ENCODE data around the gene CYP2W1. TPM values are rescaled to one million over a fixed set of nuclear protein-coding genes. Genes with fewer than 3 reads are reported as not detected.

The CYP2W1 gene
- polyA plus RNA-seq, 2 of the 4 experiments (the other 2 are of a cell fraction): not detected

GRCh38 chr7:1017586-1018333, 34.8 kb downstream of the CYP2W1 start:
- Histone ChIP-seq H3K9me3 (no peaks in the 10 kb centered on the region), H3K27ac (no peak overlapping the region), H3K4me3 (no peak overlapping the region), H3K4me1 (no peaks in the 10 kb centered on the region), H3K4me2 (no peak overlapping the region)
- FAIRE-seq (no peak), ATAC-seq (no peak), DNase-seq (ENCODE audit: low read depth in 1 of 2, low spot score in 1 of 2) (no peak)
- TF ChIP-seq EHMT2 (IDR thresholded peaks at IDR 0.05; ENCODE audit: low read depth) (no peak), JUN (IDR thresholded peaks at IDR 0.05) (no peak), RFX5 (IDR thresholded peaks at IDR 0.05) (no peak), FOSB (CRISPR knock-in tag; IDR thresholded peaks at IDR 0.05) (no peak), RNF2 (IDR thresholded peaks at IDR 0.05; ENCODE audit: borderline replicate concordance, low read depth) (no peak), CBX8 (IDR thresholded peaks at IDR 0.05) (no peak), SMC3 (IDR thresholded peaks at IDR 0.05) (no peak), MYC (IDR thresholded peaks at IDR 0.05; ENCODE audit: borderline replicate concordance, low read length) (no peak), HOXB5 (CRISPR knock-in tag; IDR thresholded peaks at IDR 0.05) (no peak), CTCF (IDR thresholded peaks at IDR 0.05) (no peak), CHD4 (IDR thresholded peaks at IDR 0.05; ENCODE audit: borderline replicate concordance) (no peak), CHD2 (IDR thresholded peaks at IDR 0.05; ENCODE audit: low read length, partially characterized antibody) (no peak), ZFP36 (IDR thresholded peaks at IDR 0.05; ENCODE audit: borderline replicate concordance, partially characterized antibody) (no peak), PBX3 (IDR thresholded peaks at IDR 0.05) (no peak), HOXB13 (CRISPR knock-in tag; IDR thresholded peaks at IDR 0.05; ENCODE audit: low read depth) (no peak), BCL3 (IDR thresholded peaks at IDR 0.05) (no peak), POLR2A (IDR thresholded peaks at IDR 0.05; ENCODE audit: low read length) (no peak), CEBPB (IDR thresholded peaks at IDR 0.05) (no peak), HDAC2 (IDR thresholded peaks at IDR 0.05) (no peak), TP53 (CRISPR knock-in tag; IDR thresholded peaks at IDR 0.05) (no peak)
- POLR2A ChIA-PET: no interaction called here
- 93% methylated on average over 33 of the region's 34 CpGs for WGBS (ENCODE audit: missing lambda C conversion rate)
- CTCF ChIA-PET: interaction anchor here (1.2 to 14.9 kb wide), 4 partner anchors 25 to 159 kb away, joined by 3 to 138 read pairs (median 26); no protein-coding TSS in a partner anchor

DNA sequence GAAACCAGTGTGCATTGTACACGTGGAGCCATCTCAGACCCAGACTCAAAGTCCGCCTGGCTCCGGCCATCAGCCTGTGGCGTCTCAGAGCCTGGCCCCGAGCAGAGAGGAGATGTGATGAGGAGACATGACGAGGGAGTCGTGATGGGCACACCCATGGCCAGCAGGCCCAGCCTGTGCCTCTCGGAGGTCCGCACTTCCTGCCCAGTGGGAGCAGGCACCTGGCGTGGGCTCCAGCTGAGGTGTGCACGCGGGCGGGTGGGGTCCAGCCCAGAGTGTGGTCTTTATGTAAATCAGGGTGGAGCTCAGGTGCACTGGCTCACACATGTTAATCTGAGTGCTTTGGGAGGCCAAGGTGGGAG, 35.3 kb downstream of the CYP2W1 start:
- WGBS (ENCODE audit: missing lambda C conversion rate): 89% methylated on average over 13 of the region's 13 CpGs
- H3K4me2 ChIP-seq: no peak overlapping the region
- no peak overlapping the region for H3K27ac ChIP-seq
- H3K4me1 ChIP-seq: no peaks in the 10 kb centered on the region
- ATAC-seq (no peak), DNase-seq (ENCODE audit: low read depth in 1 of 2, low spot score in 1 of 2) (no peak), FAIRE-seq (no peak)
- H3K4me3 ChIP-seq: no peak overlapping the region
- TF ChIP-seq FOXS1 (CRISPR knock-in tag; IDR thresholded peaks at IDR 0.05) (no peak), RNF2 (IDR thresholded peaks at IDR 0.05; ENCODE audit: borderline replicate concordance, low read depth) (no peak), PHF8 (IDR thresholded peaks at IDR 0.05; ENCODE audit: borderline replicate concordance, low read depth) (no peak), HOXB13 (CRISPR knock-in tag; IDR thresholded peaks at IDR 0.05; ENCODE audit: low read depth) (no peak), NPAS2 (CRISPR knock-in tag; IDR thresholded peaks at IDR 0.05; ENCODE audit: borderline replicate concordance) (no peak), HEYL (CRISPR knock-in tag; IDR thresholded peaks at IDR 0.05) (no peak), GATA3 (IDR thresholded peaks at IDR 0.05; ENCODE audit: borderline replicate concordance) (no peak), FOSL2 (IDR thresholded peaks at IDR 0.05) (no peak), FOSL2 (CRISPR knock-in tag; IDR thresholded peaks at IDR 0.05) (no peak), TP53 (CRISPR knock-in tag; IDR thresholded peaks at IDR 0.05) (no peak), EHMT2 (IDR thresholded peaks at IDR 0.05; ENCODE audit: low read depth) (no peak), FOSB (CRISPR knock-in tag; IDR thresholded peaks at IDR 0.05) (no peak), BHLHE40 (IDR thresholded peaks at IDR 0.05; ENCODE audit: low read depth, low read length) (no peak), CBX2 (IDR thresholded peaks at IDR 0.05; ENCODE audit: borderline replicate concordance, low read depth) (no peak), ZFP36 (IDR thresholded peaks at IDR 0.05; ENCODE audit: borderline replicate concordance, partially characterized antibody) (no peak), MAZ (IDR thresholded peaks at IDR 0.05; ENCODE audit: borderline replicate concordance, low read depth, low read length) (no peak), HMGXB4 (CRISPR knock-in tag; IDR thresholded peaks at IDR 0.05; ENCODE audit: borderline replicate concordance) (no peak)
- TF ChIP-seq, protein P1, sequence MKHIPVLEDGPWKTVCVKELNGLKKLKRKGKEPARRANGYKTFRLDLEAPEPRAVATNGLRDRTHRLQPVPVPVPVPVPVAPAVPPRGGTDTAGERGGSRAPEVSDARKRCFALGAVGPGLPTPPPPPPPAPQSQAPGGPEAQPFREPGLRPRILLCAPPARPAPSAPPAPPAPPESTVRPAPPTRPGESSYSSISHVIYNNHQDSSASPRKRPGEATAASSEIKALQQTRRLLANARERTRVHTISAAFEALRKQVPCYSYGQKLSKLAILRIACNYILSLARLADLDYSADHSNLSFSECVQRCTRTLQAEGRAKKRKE (CRISPR knock-in tag; IDR thresholded peaks at IDR 0.05; ENCODE audit: low read depth): no peak
- POLR2A ChIA-PET: interaction anchor here (0.6 kb wide), 1 partner anchor 57 kb away, joined by 4 read pairs; no protein-coding TSS in a partner anchor
- no peaks in the 10 kb centered on the region for H3K9me3 ChIP-seq
- CTCF ChIA-PET: interaction anchor here (0.9 to 14.9 kb wide), 6 partner anchors 10 to 165 kb away, joined by 3 to 138 read pairs (median 6); no protein-coding TSS in a partner anchor
